Astrocyte of the cerebellum (primary cell): ENCODE results near the gene TBXA2R.
"Not testable (repeated sequence)": the region's sequence is repeated elsewhere in the genome, so short reads cannot be mapped to it uniquely, and the experiment has no call there.

Experiments used
- DNase-seq: peaks from one replicate; pipeline ENCODE4 v3.0.0-alpha.2; 2011; ENCODE audit warnings: low read depth
- H3K4me3 ChIP-seq: 2 replicates; pipeline ENCODE4 v1.5.1; 2011; ENCODE audit warnings: mild to moderate bottlenecking, low read depth, low read length, moderate library complexity
- CTCF ChIP-seq: IDR thresholded peaks from 2 replicates; pipeline ENCODE4 v1.5.1; 2012; ENCODE audit warnings: low read length, low read depth, moderate library complexity, mild to moderate bottlenecking; ENCODE audit errors: missing control alignments
- in situ Hi-C: cut with HindIII; loops from 2 replicates; pipeline ENCODE4 v1.10.0; 2017; ENCODE audit warnings: low sequenced_read_pairs

The TBXA2R gene

GRCh38 chr19:3651684-3652083 is 45.0 kb upstream of the TBXA2R start:
- no peak overlapping the region for H3K4me3 ChIP-seq
- no peak for TF ChIP-seq CTCF
- in situ Hi-C loops = loop anchor here (5.0 kb wide), 1 partner anchor 71 kb away; no protein-coding TSS in a partner anchor
- DNase-seq = no peak

GRCh38 chr19:3649888-3650287 is 43.2 kb upstream of the TBXA2R start:
- TF ChIP-seq CTCF = no peak
- H3K4me3 ChIP-seq = no peak overlapping the region
- no peak for DNase-seq
- in situ Hi-C loops = loop anchor here (5.0 kb wide), 1 partner anchor 72 kb away; no protein-coding TSS in a partner anchor

- TF ChIP-seq CTCF = no peak
- no peak overlapping the region for H3K4me3 ChIP-seq
- in situ Hi-C loops = no loop called here
- no peak for DNase-seq
Measured at GRCh38 chr19:3648037-3648905, 41.6 kb upstream of the TBXA2R start.

GRCh38 chr19:3647102-3647501 is 40.4 kb upstream of the TBXA2R start:
- DNase-seq, H3K4me3 ChIP-seq, in situ Hi-C loops: not testable (repeated sequence)

- no peak overlapping the region for H3K4me3 ChIP-seq
- TF ChIP-seq CTCF = no peak
- in situ Hi-C loops = no loop called here
- DNase-seq = no peak
Measured at GRCh38 chr19:3646336-3647092, 39.8 kb upstream of the TBXA2R start.

- TF ChIP-seq CTCF = no peak
- H3K4me3 ChIP-seq = no peak overlapping the region
- in situ Hi-C loops = no loop called here
- DNase-seq = no peak
Measured at GRCh38 chr19:3645726-3646125, 39.1 kb upstream of the TBXA2R start.

- in situ Hi-C loops = no loop called here
- DNase-seq = no peak
- TF ChIP-seq CTCF = no peak
- H3K4me3 ChIP-seq = no peak overlapping the region
Measured at GRCh38 chr19:3645067-3645396, 38.4 kb upstream of the TBXA2R start.
